Measurements from ENCODE around the gene SLC25A17.
"Not testable (repeated sequence)": the region's sequence is repeated elsewhere in the genome, so short reads cannot be mapped to it uniquely, and the experiment has no call there.

SLC25A17 gene

GRCh38 chr22:40844951-40845350 lies 25.8 kb upstream of the SLC25A17 start:
- Mint-ChIP-seq H3K27ac (no peak overlapping the region), H3K4me3 (no peak overlapping the region), H3K27me3 (no peaks in the 10 kb centered on the region), H3K36me3 (ENCODE audit: insufficient read depth) (peaks cover 87% of the 10 kb centered on the region), H3K4me1 (ENCODE audit: low read depth in 2 of 2) (peaks cover 6 to 12% of the 10 kb centered on the region in 2 donors), H3K9me3 (no peaks in the 10 kb centered on the region)
- no peak for ATAC-seq (replicated peaks)
- DNase-seq: no peak

- Mint-ChIP-seq H3K27me3 (no peaks in the 10 kb centered on the region), H3K36me3 (ENCODE audit: insufficient read depth) (peaks cover 90% of the 10 kb centered on the region), H3K4me1 (ENCODE audit: low read depth in 2 of 2) (peaks cover 5 to 11% of the 10 kb centered on the region in 2 donors), H3K9me3 (no peaks in the 10 kb centered on the region), H3K4me3 (no peak overlapping the region), H3K27ac (peak overlapping the region in 1 of 2 donors; percentile 42)
- DNase-seq (no peak), ATAC-seq (replicated peaks) (no peak)
These were observed 19.3 kb upstream of the SLC25A17 start for GRCh38 chr22:40838486-40838885.

- Mint-ChIP-seq H3K27me3 (no peaks in the 10 kb centered on the region), H3K36me3 (ENCODE audit: insufficient read depth) (peaks cover 94% of the 10 kb centered on the region), H3K9me3 (no peaks in the 10 kb centered on the region), H3K4me3 (no peak overlapping the region), H3K4me1 (ENCODE audit: low read depth in 2 of 2) (peaks cover 0 to 1% of the 10 kb centered on the region in 2 donors), H3K27ac (no peak overlapping the region)
- DNase-seq (no peak), ATAC-seq (replicated peaks) (no peak)
These were observed 15.5 kb upstream of the SLC25A17 start for GRCh38 chr22:40834619-40835018.

GRCh38 chr22:40829131-40829530 lies 10.0 kb upstream of the SLC25A17 start:
- DNase-seq: no peak
- Mint-ChIP-seq H3K27me3 (no peaks in the 10 kb centered on the region), H3K4me1 (ENCODE audit: low read depth in 2 of 2) (peaks cover 0 to 1% of the 10 kb centered on the region in 2 donors), H3K36me3 (ENCODE audit: insufficient read depth) (peaks cover 76% of the 10 kb centered on the region), H3K27ac (no peak overlapping the region), H3K9me3 (no peaks in the 10 kb centered on the region), H3K4me3 (no peak overlapping the region)
- no peak for ATAC-seq (replicated peaks)

- H3K4me3 Mint-ChIP-seq: no peak overlapping the region
- H3K9me3 Mint-ChIP-seq: no peaks in the 10 kb centered on the region
- no peaks in the 10 kb centered on the region for H3K4me1 Mint-ChIP-seq (ENCODE audit: low read depth in 2 of 2)
- H3K36me3 Mint-ChIP-seq (ENCODE audit: insufficient read depth): peaks cover 59% of the 10 kb centered on the region
- ATAC-seq (replicated peaks): no peak
- no peaks in the 10 kb centered on the region for H3K27me3 Mint-ChIP-seq
- no peak overlapping the region for H3K27ac Mint-ChIP-seq
- DNase-seq: no peak
These were observed 8.0 kb upstream of the SLC25A17 start for GRCh38 chr22:40826984-40827741.

- H3K27me3 Mint-ChIP-seq; H3K9me3 Mint-ChIP-seq; H3K4me1 Mint-ChIP-seq (ENCODE audit: low read depth in 2 of 2); H3K27ac Mint-ChIP-seq; DNase-seq; ATAC-seq (replicated peaks); H3K4me3 Mint-ChIP-seq: not testable (repeated sequence)
- H3K36me3 Mint-ChIP-seq (ENCODE audit: insufficient read depth): peaks cover 50% of the 10 kb centered on the region
These were observed 7.1 kb upstream of the SLC25A17 start for GRCh38 chr22:40826292-40826691.

- peaks cover 27% of the 10 kb centered on the region for H3K36me3 Mint-ChIP-seq (ENCODE audit: insufficient read depth)
- no peak overlapping the region for H3K4me3 Mint-ChIP-seq
- H3K27me3 Mint-ChIP-seq: no peaks in the 10 kb centered on the region
- ATAC-seq (replicated peaks): no peak
- H3K9me3 Mint-ChIP-seq: no peaks in the 10 kb centered on the region
- DNase-seq: no peak
- H3K27ac Mint-ChIP-seq: no peak overlapping the region
- H3K4me1 Mint-ChIP-seq (ENCODE audit: low read depth in 2 of 2): peaks cover 6 to 9% of the 10 kb centered on the region in 2 donors
These were observed 4.3 kb upstream of the SLC25A17 start for GRCh38 chr22:40823426-40823825.

GRCh38 chr22:40819599-40820140 lies 524 bp upstream of the SLC25A17 start:
- no peak for DNase-seq
- ATAC-seq (replicated peaks): no peak
- Mint-ChIP-seq H3K4me1 (ENCODE audit: low read depth in 2 of 2) (peaks cover 23 to 27% of the 10 kb centered on the region in 2 donors), H3K27ac (peak overlapping the region; percentile 75 to 95), H3K27me3 (no peaks in the 10 kb centered on the region), H3K4me3 (peak overlapping the region; percentile 90 to 95), H3K9me3 (no peaks in the 10 kb centered on the region), H3K36me3 (ENCODE audit: insufficient read depth) (peaks cover 11% of the 10 kb centered on the region)

- Mint-ChIP-seq H3K27me3 (no peaks in the 10 kb centered on the region), H3K4me1 (ENCODE audit: low read depth in 2 of 2) (peaks cover 23 to 27% of the 10 kb centered on the region in 2 donors), H3K4me3 (peak overlapping the region; percentile 90 to 95), H3K36me3 (ENCODE audit: insufficient read depth) (peaks cover 5% of the 10 kb centered on the region), H3K27ac (peak overlapping the region; percentile 75 to 95), H3K9me3 (no peaks in the 10 kb centered on the region)
- peak; percentile 3 to 16 (median 5) for DNase-seq
- peak; percentile 23 for ATAC-seq (replicated peaks)
These were observed 877 bp downstream of the SLC25A17 start for GRCh38 chr22:40818192-40818746.

- DNase-seq (no peak), ATAC-seq (replicated peaks) (no peak)
- Mint-ChIP-seq H3K9me3 (no peaks in the 10 kb centered on the region), H3K4me1 (ENCODE audit: low read depth in 2 of 2) (peaks cover 25 to 27% of the 10 kb centered on the region in 2 donors), H3K27ac (peak overlapping the region; percentile 75 to 95), H3K4me3 (peak overlapping the region; percentile 90 to 95), H3K36me3 (ENCODE audit: insufficient read depth) (peaks cover 9% of the 10 kb centered on the region), H3K27me3 (no peaks in the 10 kb centered on the region)
These were observed 1.4 kb downstream of the SLC25A17 start for GRCh38 chr22:40817737-40818136.

GRCh38 chr22:40813912-40814315 lies 5.2 kb downstream of the SLC25A17 start:
- no peaks in the 10 kb centered on the region for H3K9me3 Mint-ChIP-seq
- H3K27me3 Mint-ChIP-seq: no peaks in the 10 kb centered on the region
- H3K4me1 Mint-ChIP-seq (ENCODE audit: low read depth in 2 of 2): peaks cover 25 to 27% of the 10 kb centered on the region in 2 donors
- no peak overlapping the region for H3K4me3 Mint-ChIP-seq
- H3K27ac Mint-ChIP-seq: no peak overlapping the region
- H3K36me3 Mint-ChIP-seq (ENCODE audit: insufficient read depth): peaks cover 12% of the 10 kb centered on the region
- DNase-seq (no peak), ATAC-seq (replicated peaks) (no peak)

GRCh38 chr22:40808018-40808841 lies 10.9 kb downstream of the SLC25A17 start:
- Mint-ChIP-seq H3K36me3 (ENCODE audit: insufficient read depth) (peaks cover 7% of the 10 kb centered on the region), H3K4me1 (ENCODE audit: low read depth in 2 of 2) (peaks cover 13 to 23% of the 10 kb centered on the region in 2 donors), H3K27me3 (no peaks in the 10 kb centered on the region), H3K27ac (peak overlapping the region in 1 of 2 donors; percentile 53), H3K4me3 (no peak overlapping the region), H3K9me3 (no peaks in the 10 kb centered on the region)
- no peak for DNase-seq
- no peak for ATAC-seq (replicated peaks)

- Mint-ChIP-seq H3K27me3 (no peaks in the 10 kb centered on the region), H3K9me3 (no peaks in the 10 kb centered on the region), H3K4me3 (no peak overlapping the region), H3K27ac (no peak overlapping the region), H3K4me1 (ENCODE audit: low read depth in 2 of 2) (peaks cover 7 to 27% of the 10 kb centered on the region in 2 donors), H3K36me3 (ENCODE audit: insufficient read depth) (no peaks in the 10 kb centered on the region)
- no peak for ATAC-seq (replicated peaks)
- DNase-seq: no peak
These were observed 12.4 kb downstream of the SLC25A17 start for GRCh38 chr22:40806711-40807110.
